OCI-LY7 (cell line): ENCODE data around the gene OAF.

ENCODE experiments used
- CTCF ChIP-seq: fragments of 200-600 bp; sonication (generic); conservative IDR thresholded peaks from 2 replicates; pipeline ENCODE4 v1.5.1; 2014; ENCODE audit warnings: mild to moderate bottlenecking, antibody characterized with exemption, low read length, moderate library complexity, mixed read lengths
- EZH2phosphoT487 ChIP-seq: fragments of 200-600 bp; sonication (generic); IDR thresholded peaks from 2 replicates; pipeline ENCODE4 v1.6.1; 2018; ENCODE audit warnings: low read depth, borderline replicate concordance, mild to moderate bottlenecking, mixed run types, antibody characterized with exemption, low read length, moderate library complexity, mixed read lengths

DNA sequence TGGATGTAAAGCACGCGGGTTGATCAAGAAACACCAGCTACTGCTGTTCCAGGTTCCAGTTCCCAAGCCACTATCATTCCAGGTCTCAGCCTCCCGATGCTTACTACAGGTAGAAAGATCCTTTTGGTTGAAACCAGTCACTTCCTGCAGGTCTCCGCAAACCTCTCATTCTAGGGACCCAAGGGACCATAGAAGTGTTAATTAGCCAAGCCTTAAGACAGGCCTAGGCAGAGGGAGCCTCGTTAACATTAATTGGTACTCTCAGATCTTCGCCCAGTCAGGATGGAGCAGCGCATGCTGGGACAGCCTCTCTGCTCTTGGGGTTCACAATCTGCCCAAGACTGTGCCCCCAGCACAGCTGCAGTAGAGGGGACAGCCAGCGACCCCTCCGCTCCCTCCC lies 11.2 kb upstream of the OAF start:
- TF ChIP-seq CTCF (no peak), EZH2phosphoT487 (no peak)
